Measurements from ENCODE around the gene PTGIR. TPM values are rescaled to one million over a fixed set of nuclear protein-coding genes. Genes with fewer than 3 reads are reported as not detected.
"Not testable (repeated sequence)": the region's sequence is repeated elsewhere in the genome, so short reads cannot be mapped to it uniquely, and the experiment has no call there.

PTGIR gene
- total RNA-seq, 2 experiments from 2014 or later: 14.0 to 14.7 TPM

GRCh38 chr19:46634656-46635218, 9.8 kb upstream of the PTGIR start:
- Mint-ChIP-seq H3K9me3 (no peaks in the 10 kb centered on the region), H3K4me1 (peaks cover 28% of the 10 kb centered on the region), H3K4me3 (peak overlapping the region; percentile 29), H3K27me3 (peaks cover 12% of the 10 kb centered on the region), H3K36me3 (ENCODE audit: low read depth) (no peaks in the 10 kb centered on the region), H3K27ac (no peak overlapping the region)
- DNase-seq: no peak
- ChIA-PET CTCF (interaction anchor here (0.8 kb wide), 1 partner anchor 25 kb away, joined by 4 read pairs; no protein-coding TSS in a partner anchor), POLR2A (no interaction called here)

- H3K4me1 Mint-ChIP-seq: peaks cover 30% of the 10 kb centered on the region
- H3K4me3 Mint-ChIP-seq: peak overlapping the region; percentile 65
- no peaks in the 10 kb centered on the region for H3K36me3 Mint-ChIP-seq (ENCODE audit: low read depth)
- POLR2A ChIA-PET: interaction anchor here (0.5 kb wide), 1 partner anchor 20 kb away, joined by 3 read pairs; no protein-coding TSS in a partner anchor
- peaks cover 12% of the 10 kb centered on the region for H3K27me3 Mint-ChIP-seq
- CTCF ChIA-PET: interaction anchor here (0.8 to 2.2 kb wide), 8 partner anchors 10 to 108 kb away, joined by 3 to 5 read pairs (median 4); partner anchors contain the start of genes DACT3 and PTGIR
- peak; percentile 94 for DNase-seq
- no peak overlapping the region for H3K27ac Mint-ChIP-seq
- no peaks in the 10 kb centered on the region for H3K9me3 Mint-ChIP-seq
Measured at GRCh38 chr19:46634045-46634655, 9.3 kb upstream of the PTGIR start.

- H3K27me3 Mint-ChIP-seq: peaks cover 12% of the 10 kb centered on the region
- H3K4me3 Mint-ChIP-seq: peak overlapping the region; percentile 65
- ChIA-PET POLR2A (interaction anchor here (0.6 kb wide), 1 partner anchor 25 kb away, joined by 5 read pairs; no protein-coding TSS in a partner anchor), CTCF (interaction anchor here (0.6 to 2.2 kb wide), 9 partner anchors 9 to 286 kb away, joined by 3 to 5 read pairs (median 4); partner anchors contain the start of genes DACT3, PPP5C and PTGIR)
- no peaks in the 10 kb centered on the region for H3K36me3 Mint-ChIP-seq (ENCODE audit: low read depth)
- H3K4me1 Mint-ChIP-seq: peaks cover 34% of the 10 kb centered on the region
- no peak for DNase-seq
- H3K27ac Mint-ChIP-seq: peak overlapping the region; percentile 52
- no peaks in the 10 kb centered on the region for H3K9me3 Mint-ChIP-seq
Measured at GRCh38 chr19:46633130-46633529, 8.2 kb upstream of the PTGIR start.

GRCh38 chr19:46631481-46631880, 6.6 kb upstream of the PTGIR start:
- POLR2A ChIA-PET: no interaction called here
- Mint-ChIP-seq H3K4me3 (no peak overlapping the region), H3K4me1 (peaks cover 43% of the 10 kb centered on the region), H3K27me3 (peaks cover 12% of the 10 kb centered on the region), H3K36me3 (ENCODE audit: low read depth) (no peaks in the 10 kb centered on the region), H3K9me3 (no peaks in the 10 kb centered on the region), H3K27ac (no peak overlapping the region)
- DNase-seq: no peak
- CTCF ChIA-PET: interaction anchor here (0.9 to 2.6 kb wide), 5 partner anchors 11 to 31 kb away, joined by 3 to 18 read pairs (median 4); partner anchors contain the start of gene DACT3

- ChIA-PET CTCF (interaction anchor here (0.9 to 2.6 kb wide), 4 partner anchors 10 to 32 kb away, joined by 3 to 18 read pairs (median 5); partner anchors contain the start of gene DACT3), POLR2A (no interaction called here)
- H3K4me1 Mint-ChIP-seq: peaks cover 42% of the 10 kb centered on the region
- peaks cover 10% of the 10 kb centered on the region for H3K27me3 Mint-ChIP-seq
- no peak overlapping the region for H3K27ac Mint-ChIP-seq
- H3K4me3 Mint-ChIP-seq: no peak overlapping the region
- H3K36me3 Mint-ChIP-seq (ENCODE audit: low read depth): no peaks in the 10 kb centered on the region
- no peaks in the 10 kb centered on the region for H3K9me3 Mint-ChIP-seq
- no peak for DNase-seq
Measured at GRCh38 chr19:46630586-46631205, 5.8 kb upstream of the PTGIR start.

- H3K36me3 Mint-ChIP-seq (ENCODE audit: low read depth): no peaks in the 10 kb centered on the region
- H3K4me1 Mint-ChIP-seq: peaks cover 47% of the 10 kb centered on the region
- no peak for DNase-seq
- ChIA-PET POLR2A (no interaction called here), CTCF (interaction anchor here (1.1 to 2.6 kb wide), 4 partner anchors 9 to 32 kb away, joined by 3 to 14 read pairs (median 10); partner anchors contain the start of gene DACT3)
- no peak overlapping the region for H3K27ac Mint-ChIP-seq
- H3K27me3 Mint-ChIP-seq: peaks cover 6% of the 10 kb centered on the region
- H3K9me3 Mint-ChIP-seq: no peaks in the 10 kb centered on the region
- H3K4me3 Mint-ChIP-seq: no peak overlapping the region
Measured at GRCh38 chr19:46629546-46630025, 4.7 kb upstream of the PTGIR start.

- H3K36me3 Mint-ChIP-seq (ENCODE audit: low read depth); H3K27me3 Mint-ChIP-seq; H3K4me3 Mint-ChIP-seq; DNase-seq; POLR2A ChIA-PET; H3K9me3 Mint-ChIP-seq: not testable (repeated sequence)
- Mint-ChIP-seq H3K4me1 (peaks cover 47% of the 10 kb centered on the region), H3K27ac (peak overlapping the region; percentile 50)
- CTCF ChIA-PET: interaction anchor here (1.1 to 2.6 kb wide), 5 partner anchors 8 to 33 kb away, joined by 3 to 14 read pairs (median 10); partner anchors contain the start of gene DACT3
Measured at GRCh38 chr19:46628970-46629369, 4.1 kb upstream of the PTGIR start.

- Mint-ChIP-seq H3K27ac (peak overlapping the region; percentile 31), H3K27me3 (no peaks in the 10 kb centered on the region), H3K4me3 (no peak overlapping the region), H3K9me3 (no peaks in the 10 kb centered on the region), H3K36me3 (ENCODE audit: low read depth) (peaks cover 6% of the 10 kb centered on the region), H3K4me1 (peaks cover 49% of the 10 kb centered on the region)
- DNase-seq: no peak
- CTCF ChIA-PET: interaction anchor here (1.6 kb wide), 1 partner anchor 13 kb away, joined by 4 read pairs; no protein-coding TSS in a partner anchor
- POLR2A ChIA-PET: no interaction called here
Measured at GRCh38 chr19:46626446-46626845, 1.6 kb upstream of the PTGIR start.

- no peak for DNase-seq
- Mint-ChIP-seq H3K9me3 (no peaks in the 10 kb centered on the region), H3K27ac (peak overlapping the region; percentile 5), H3K4me3 (no peak overlapping the region), H3K36me3 (ENCODE audit: low read depth) (peaks cover 6% of the 10 kb centered on the region), H3K4me1 (peaks cover 55% of the 10 kb centered on the region), H3K27me3 (no peaks in the 10 kb centered on the region)
- ChIA-PET POLR2A (no interaction called here), CTCF (interaction anchor here (1.6 kb wide), 1 partner anchor 12 kb away, joined by 4 read pairs; no protein-coding TSS in a partner anchor)
Measured at GRCh38 chr19:46625731-46626130, 842 bp upstream of the PTGIR start.

- H3K4me1 Mint-ChIP-seq: peaks cover 66% of the 10 kb centered on the region
- CTCF ChIA-PET: interaction anchor here (1.1 to 2.4 kb wide), 3 partner anchors 9 to 38 kb away, joined by 3 to 17 read pairs (median 4); partner anchors contain the start of gene DACT3
Measured at GRCh38 chr19:46623915-46624502, 880 bp downstream of the PTGIR start.

GRCh38 chr19:46622118-46622446, 2.8 kb downstream of the PTGIR start:
- POLR2A ChIA-PET: interaction anchor here (0.7 kb wide), 1 partner anchor 27 kb away, joined by 3 read pairs; no protein-coding TSS in a partner anchor
- H3K27me3 Mint-ChIP-seq: no peaks in the 10 kb centered on the region
- peak overlapping the region; percentile 63 for H3K4me3 Mint-ChIP-seq

More at GRCh38 chr19:46623915-46624502, 880 bp downstream of the PTGIR start:
- POLR2A ChIA-PET: interaction anchor here (0.7 kb wide), 1 partner anchor 15 kb away, joined by 3 read pairs; no protein-coding TSS in a partner anchor
- DNase-seq: no peak
- Mint-ChIP-seq H3K9me3 (no peaks in the 10 kb centered on the region), H3K27me3 (no peaks in the 10 kb centered on the region), H3K36me3 (ENCODE audit: low read depth) (peaks cover 6% of the 10 kb centered on the region), H3K27ac (peak overlapping the region; percentile 86), H3K4me3 (peak overlapping the region; percentile 73)

More at GRCh38 chr19:46622118-46622446, 2.8 kb downstream of the PTGIR start:
- H3K9me3 Mint-ChIP-seq: no peaks in the 10 kb centered on the region
- no peak for DNase-seq
- peak overlapping the region; percentile 82 for H3K27ac Mint-ChIP-seq
- peaks cover 70% of the 10 kb centered on the region for H3K4me1 Mint-ChIP-seq
- peaks cover 6% of the 10 kb centered on the region for H3K36me3 Mint-ChIP-seq (ENCODE audit: low read depth)
- CTCF ChIA-PET: interaction anchor here (0.6 to 2.4 kb wide), 4 partner anchors 8 to 40 kb away, joined by 3 to 17 read pairs (median 6); partner anchors contain the start of gene DACT3

Measured in activated CD4-positive, alpha-beta T cell treated with anti-CD3 and anti-CD28 coated beads, Interleukin-2, amount 10 ng/mL, durations not matched to agents 7 days and 5 days (primary cell).